ENCODE measurements around the gene COPRS. TPM values are rescaled to one million over a fixed set of nuclear protein-coding genes. Genes with fewer than 3 reads are reported as not detected.

COPRS gene
- total RNA-seq, 1 donor from 2014 or later, result 13.7 TPM

Other genes with a start within 250 kb of the COPRS start
- 50.4 TPM for gene UTP6, start 42.5 kb upstream of the COPRS start, total RNA-seq (ENCODE audit: unreplicated experiment)
- gene SUZ12, start 77.8 kb upstream of the COPRS start, total RNA-seq (ENCODE audit: unreplicated experiment), result 23.8 TPM
- gene LRRC37B, start 148.1 kb upstream of the COPRS start, total RNA-seq (ENCODE audit: unreplicated experiment), result 23.4 TPM